Adipocyte (in vitro differentiated cells): ENCODE results near the gene PEAR1.

Experiments
- DNase-seq: peaks from one replicate; pipeline ENCODE4 v3.0.0-alpha.2; 2015; ENCODE audit warnings: low read depth
- H3K27me3 ChIP-seq: replicated peaks from 2 replicates; pipeline ENCODE4 v1.7.0; 2013; ENCODE audit warnings: mild to moderate bottlenecking, low read length, moderate library complexity; ENCODE audit not compliant: control insufficient read depth, insufficient read depth
- H3K36me3 ChIP-seq: 2 replicates; pipeline ENCODE4 v1.7.0; 2013; ENCODE audit warnings: low read length, mild to moderate bottlenecking, moderate library complexity; ENCODE audit not compliant: control insufficient read depth, insufficient read depth, severe bottlenecking
- H3K4me1 ChIP-seq: 2 replicates; pipeline ENCODE4 v1.7.0; 2013; ENCODE audit warnings: mild to moderate bottlenecking, low read length, moderate library complexity; ENCODE audit not compliant: control insufficient read depth, insufficient read depth
- H3K4me3 ChIP-seq: 2 replicates; pipeline ENCODE4 v1.7.0; 2013; ENCODE audit warnings: mild to moderate bottlenecking, low read length, moderate library complexity
- H3K9ac ChIP-seq: 2 replicates; pipeline ENCODE4 v1.7.0; 2013; ENCODE audit warnings: mild to moderate bottlenecking, low read length, moderate library complexity
- H3K9me3 ChIP-seq: 2 replicates; pipeline ENCODE4 v1.7.0; 2013; ENCODE audit warnings: mild to moderate bottlenecking, low read length, moderate library complexity; ENCODE audit not compliant: control insufficient read depth

PEAR1 gene

GRCh38 chr1:156874142-156874541 lies 19.4 kb upstream of the PEAR1 start:
- Histone ChIP-seq H3K9me3 (no peaks in the 10 kb centered on the region), H3K4me1 (peaks cover 9% of the 10 kb centered on the region), H3K36me3 (no peaks in the 10 kb centered on the region), H3K9ac (no peak overlapping the region), H3K27me3 (peaks cover 11% of the 10 kb centered on the region), H3K4me3 (no peak overlapping the region)
- no peak for DNase-seq

- H3K27me3 ChIP-seq, result peaks cover 14% of the 10 kb centered on the region
- H3K4me1 ChIP-seq, result peaks cover 9% of the 10 kb centered on the region
- no peak overlapping the region for H3K9ac ChIP-seq
- H3K36me3 ChIP-seq, result no peaks in the 10 kb centered on the region
- H3K4me3 ChIP-seq, result no peak overlapping the region
- no peak for DNase-seq
- H3K9me3 ChIP-seq, result no peaks in the 10 kb centered on the region
These were observed 18.8 kb upstream of the PEAR1 start for GRCh38 chr1:156874572-156875340.

- peaks cover 7% of the 10 kb centered on the region for H3K4me1 ChIP-seq
- no peak overlapping the region for H3K9ac ChIP-seq
- no peak for DNase-seq
- H3K36me3 ChIP-seq, result no peaks in the 10 kb centered on the region
- H3K27me3 ChIP-seq, result peaks cover 15% of the 10 kb centered on the region
- H3K9me3 ChIP-seq, result no peaks in the 10 kb centered on the region
- H3K4me3 ChIP-seq, result no peak overlapping the region
These were observed 18.2 kb upstream of the PEAR1 start for GRCh38 chr1:156875341-156875615.

GRCh38 chr1:156876281-156876680 lies 17.2 kb upstream of the PEAR1 start:
- no peaks in the 10 kb centered on the region for H3K36me3 ChIP-seq
- H3K27me3 ChIP-seq, result peaks cover 25% of the 10 kb centered on the region
- no peak overlapping the region for H3K4me3 ChIP-seq
- no peaks in the 10 kb centered on the region for H3K9me3 ChIP-seq
- DNase-seq, result no peak
- no peaks in the 10 kb centered on the region for H3K4me1 ChIP-seq
- H3K9ac ChIP-seq, result no peak overlapping the region

GRCh38 chr1:156877433-156878170 lies 15.9 kb upstream of the PEAR1 start:
- Histone ChIP-seq H3K4me1 (no peaks in the 10 kb centered on the region), H3K9me3 (no peaks in the 10 kb centered on the region), H3K9ac (no peak overlapping the region), H3K27me3 (peaks cover 38% of the 10 kb centered on the region), H3K4me3 (no peak overlapping the region), H3K36me3 (no peaks in the 10 kb centered on the region)
- no peak for DNase-seq

- no peaks in the 10 kb centered on the region for H3K36me3 ChIP-seq
- DNase-seq, result no peak
- no peaks in the 10 kb centered on the region for H3K9me3 ChIP-seq
- H3K4me3 ChIP-seq, result no peak overlapping the region
- peaks cover 47% of the 10 kb centered on the region for H3K27me3 ChIP-seq
- H3K4me1 ChIP-seq, result peaks cover 2% of the 10 kb centered on the region
- no peak overlapping the region for H3K9ac ChIP-seq
These were observed 13.6 kb upstream of the PEAR1 start for GRCh38 chr1:156879876-156880275.

- peaks cover 47% of the 10 kb centered on the region for H3K27me3 ChIP-seq
- no peaks in the 10 kb centered on the region for H3K36me3 ChIP-seq
- H3K9me3 ChIP-seq, result no peaks in the 10 kb centered on the region
- no peak for DNase-seq
- no peak overlapping the region for H3K9ac ChIP-seq
- H3K4me1 ChIP-seq, result peaks cover 8% of the 10 kb centered on the region
- H3K4me3 ChIP-seq, result no peak overlapping the region
These were observed 13.0 kb upstream of the PEAR1 start for GRCh38 chr1:156880473-156880872.

GRCh38 chr1:156881101-156881500 lies 12.4 kb upstream of the PEAR1 start:
- no peaks in the 10 kb centered on the region for H3K9me3 ChIP-seq
- DNase-seq, result no peak
- H3K4me1 ChIP-seq, result peaks cover 10% of the 10 kb centered on the region
- H3K36me3 ChIP-seq, result no peaks in the 10 kb centered on the region
- no peak overlapping the region for H3K4me3 ChIP-seq
- peaks cover 47% of the 10 kb centered on the region for H3K27me3 ChIP-seq
- no peak overlapping the region for H3K9ac ChIP-seq

GRCh38 chr1:156881663-156882062 lies 11.9 kb upstream of the PEAR1 start:
- no peak for DNase-seq
- no peaks in the 10 kb centered on the region for H3K9me3 ChIP-seq
- no peak overlapping the region for H3K9ac ChIP-seq
- H3K27me3 ChIP-seq, result peaks cover 47% of the 10 kb centered on the region
- peaks cover 10% of the 10 kb centered on the region for H3K4me1 ChIP-seq
- H3K36me3 ChIP-seq, result no peaks in the 10 kb centered on the region
- no peak overlapping the region for H3K4me3 ChIP-seq

GRCh38 chr1:156882543-156882942 lies 11.0 kb upstream of the PEAR1 start:
- no peak for DNase-seq
- Histone ChIP-seq H3K4me1 (peaks cover 10% of the 10 kb centered on the region), H3K36me3 (no peaks in the 10 kb centered on the region), H3K27me3 (peaks cover 47% of the 10 kb centered on the region), H3K4me3 (no peak overlapping the region), H3K9me3 (no peaks in the 10 kb centered on the region), H3K9ac (no peak overlapping the region)

- H3K27me3 ChIP-seq, result peaks cover 43% of the 10 kb centered on the region
- DNase-seq, result no peak
- H3K36me3 ChIP-seq, result no peaks in the 10 kb centered on the region
- H3K9me3 ChIP-seq, result no peaks in the 10 kb centered on the region
- peaks cover 10% of the 10 kb centered on the region for H3K4me1 ChIP-seq
- H3K4me3 ChIP-seq, result no peak overlapping the region
- no peak overlapping the region for H3K9ac ChIP-seq
These were observed 9.6 kb upstream of the PEAR1 start for GRCh38 chr1:156883919-156884318.
